GM12878 (cell line): ENCODE measurements around the gene CBX7.

Experiments used
- CTCF ChIP-seq, 3 experiments: IDR thresholded peaks in 2 of 3; conservative IDR thresholded peaks in 1 of 3; 2 replicates each; pipeline ENCODE4 v1.5.1; 2011; ENCODE audit warnings: low read depth in 3 of 3, low read length in 3 of 3, mild to moderate bottlenecking in 3 of 3, control low read depth in 2 of 3, moderate library complexity in 2 of 3, inconsistent platforms in 1 of 3, mixed read lengths in 1 of 3; ENCODE audit not compliant: control insufficient read depth in 2 of 3, insufficient read depth in 1 of 3; ENCODE audit errors: extremely low read depth in 1 of 3
- DPF2 ChIP-seq: fragments of 450-650 bp; IDR thresholded peaks from 2 replicates; pipeline ENCODE4 v1.6.1; 2017; ENCODE audit warnings: mild to moderate bottlenecking
- ESRRA ChIP-seq: IDR thresholded peaks from 2 replicates; pipeline ENCODE4 v1.6.1; 2012; ENCODE audit warnings: mild to moderate bottlenecking, low read length, improper control_type of control experiment
- FOS ChIP-seq: IDR thresholded peaks from 3 replicates; pipeline ENCODE4 v1.6.1; 2011; ENCODE audit warnings: borderline replicate concordance; ENCODE audit not compliant: insufficient read length; ENCODE audit errors: extremely low read depth
- HDGF ChIP-seq: fragments of 450-650 bp; IDR thresholded peaks from 2 replicates; pipeline ENCODE4 v1.6.1; 2016; ENCODE audit warnings: antibody characterized with exemption
- KDM1A ChIP-seq: fragments of 200-600 bp; sonication (generic); IDR thresholded peaks from 2 replicates; pipeline ENCODE4 v1.6.1; 2016; ENCODE audit warnings: borderline replicate concordance
- NRF1 ChIP-seq: conservative IDR thresholded peaks from 2 replicates; pipeline ENCODE4 v1.6.1; 2011; ENCODE audit warnings: mild to moderate bottlenecking, low read depth, low read length, improper control_type of control experiment
- SP1 ChIP-seq: IDR thresholded peaks from one replicate; pipeline ENCODE4 v1.6.1; 2011; ENCODE audit warnings: low read depth, low read length
- TAF1 ChIP-seq: IDR thresholded peaks from 2 replicates; pipeline ENCODE4 v1.6.1; 2011; ENCODE audit warnings: mild to moderate bottlenecking, low read depth, low read length, borderline replicate concordance
- ZBTB33 ChIP-seq: fragments of 450-650 bp; IDR thresholded peaks from 2 replicates; pipeline ENCODE4 v1.6.1; 2017; ENCODE audit warnings: mild to moderate bottlenecking

- TF ChIP-seq NRF1 (no peak), FOS (no peak), HDGF (no peak), KDM1A (no peak), CTCF (IDR thresholded peaks at IDR 0.05 in 2 of 3, conservative IDR thresholded peaks at IDR 0.05 in 1 of 3; ENCODE audit: control insufficient read depth in 2 of 3, extremely low read depth in 1 of 3, insufficient read depth in 1 of 3, low read depth in 3 of 3, low read length in 3 of 3) (no peak), ZBTB33 (no peak), DPF2 (no peak), SP1 (no peak), TAF1 (no peak), ESRRA (no peak)
These were observed 24.0 kb downstream of the CBX7 start for GRCh38 chr22:39128508-39128907.
